PC-3 (cell line): Measurements from ENCODE around the gene COASY. TPM values are rescaled to one million over a fixed set of nuclear protein-coding genes. Genes with fewer than 3 reads are reported as not detected.

Source experiments
- ATAC-seq: fragments of 200-7000 bp; cut with Tn5 transposase; 2 replicates; pipeline ENCODE4 v1.9.1; 2020; ENCODE audit warnings: mild to moderate bottlenecking, moderate library complexity
- BruUV-seq: library from RNA; stranded (reverse); fragments of 400-500 nt; replicated peaks from 2 replicates; lab custom pipeline; 2021; lab: Mats Ljungman, UMichigan
- CTCF ChIA-PET: fragments of 300-600 bp; sonication (Branson Sonifier 250); formaldehyde crosslinking; loops from one replicate; lab custom pipeline; 2022; ENCODE audit warnings: antibody characterized with exemption; lab: Charles Lee
- POLR2A ChIA-PET: fragments of 300-600 bp; sonication (Branson Sonifier 250); formaldehyde crosslinking; loops from one replicate; lab custom pipeline; 2022; ENCODE audit warnings: antibody characterized with exemption; ENCODE audit not compliant: unreplicated experiment; lab: Charles Lee
- DNase-seq: peaks from one replicate; pipeline ENCODE4 v3.0.0-alpha.2; 2015
- H2AFZ ChIP-seq: fragments of 300-600 bp; sonication (generic); 2 replicates; pipeline ENCODE4 v1.6.0; 2016; ENCODE audit warnings: antibody characterized with exemption, low read length
- H3F3A ChIP-seq: fragments of 300-600 bp; sonication (generic); one replicate; pipeline ENCODE4 v1.6.0; 2017; ENCODE audit warnings: antibody characterized with exemption, low read length, control low read depth, mild to moderate bottlenecking; ENCODE audit not compliant: unreplicated experiment
- H3K27ac ChIP-seq: fragments of 300-600 bp; sonication (generic); 2 replicates; pipeline ENCODE4 v1.5.1; 2016; ENCODE audit warnings: mild to moderate bottlenecking, low read length
- H3K27me3 ChIP-seq: fragments of 300-600 bp; sonication (generic); 2 replicates; pipeline ENCODE4 v1.6.1; 2016; ENCODE audit warnings: low read length, mixed read lengths
- H3K36me3 ChIP-seq: fragments of 300-600 bp; sonication (generic); 2 replicates; pipeline ENCODE4 v1.6.1; 2016; ENCODE audit warnings: low read depth, mixed run types, low read length, mixed read lengths
- H3K4me1 ChIP-seq: fragments of 300-600 bp; sonication (generic); 2 replicates; pipeline ENCODE4 v1.5.1; 2016; ENCODE audit warnings: low read length; ENCODE audit not compliant: insufficient read depth
- H3K4me2 ChIP-seq: fragments of 300-600 bp; sonication (generic); 2 replicates; pipeline ENCODE4 v1.6.0; 2016; ENCODE audit warnings: low read length
- H3K4me3 ChIP-seq: fragments of 300-600 bp; sonication (generic); 2 replicates; pipeline ENCODE4 v1.5.1; 2016; ENCODE audit warnings: mild to moderate bottlenecking, low read length, mixed read lengths
- H3K79me2 ChIP-seq: fragments of 300-600 bp; sonication (generic); 2 replicates; pipeline ENCODE4 v1.6.1; 2017; ENCODE audit warnings: low read length, mixed read lengths
- H3K9ac ChIP-seq: fragments of 300-600 bp; sonication (generic); 2 replicates; pipeline ENCODE4 v1.6.0; 2016; ENCODE audit warnings: mild to moderate bottlenecking, low read length
- H3K9me2 ChIP-seq: fragments of 300-600 bp; sonication (generic); replicated peaks from 2 replicates; pipeline ENCODE4 v1.6.1; 2016; ENCODE audit warnings: mixed run types, low read length, mixed read lengths
- H3K9me3 ChIP-seq: fragments of 300-600 bp; sonication (generic); 2 replicates; pipeline ENCODE4 v1.6.1; 2016; ENCODE audit warnings: low read length, mixed read lengths
- H4K20me1 ChIP-seq: fragments of 300-600 bp; sonication (generic); 2 replicates; pipeline ENCODE4 v1.6.1; 2016; ENCODE audit warnings: low read length, mixed read lengths
- CTCF ChIP-seq: fragments of 300-600 bp; sonication (generic); conservative IDR thresholded peaks from 2 replicates; pipeline ENCODE4 v1.5.1; 2017; ENCODE audit warnings: antibody characterized with exemption, low read depth, mild to moderate bottlenecking, low read length
- EZH2 ChIP-seq: fragments of 300-600 bp; sonication (generic); IDR thresholded peaks from one replicate; pipeline ENCODE4 v1.6.1; 2017; ENCODE audit warnings: antibody characterized with exemption, mild to moderate bottlenecking, low read length; ENCODE audit not compliant: unreplicated experiment
- EZH2phosphoT487 ChIP-seq: fragments of 300-600 bp; sonication (generic); IDR thresholded peaks from 2 replicates; pipeline ENCODE4 v1.6.1; 2018; ENCODE audit warnings: mild to moderate bottlenecking, antibody characterized with exemption, low read length, borderline replicate concordance
- intact Hi-C: fragments of 100-400 bp; cut with micrococcal nuclease; formaldehyde crosslinking; loops from 2 replicates; pipeline ENCODE4 v1.9.0; 2023
- total RNA-seq: library from RNA; depleted of rRNA; stranded (reverse); fragments of >200 nt; gene quantifications from 2 replicates; pipeline ENCODE4 v1.2.3, GENCODE V29; 2014

Gene COASY
- total RNA-seq, 1 experiment from 2014 or later = 33.3 TPM

GRCh38 chr17:42553866-42554249 lies 8.1 kb upstream of the COASY start:
- no peaks in the 10 kb centered on the region for H3K9me3 ChIP-seq
- CTCF ChIA-PET = no interaction called here

GRCh38 chr17:42554250-42555121 lies 7.5 kb upstream of the COASY start:
- Histone ChIP-seq H3F3A (no peaks in the 10 kb centered on the region), H3K9me2 (no peaks in the 10 kb centered on the region), H3K4me2 (peak overlapping the region; percentile 97), H2AFZ (peak overlapping the region; percentile 91), H3K27ac (peak overlapping the region; percentile 3; the same call in 1 of the 2 replicates), H3K27me3 (no peaks in the 10 kb centered on the region), H3K79me2 (peaks cover 24% of the 10 kb centered on the region), H4K20me1 (no peaks in the 10 kb centered on the region), H3K36me3 (no peaks in the 10 kb centered on the region), H3K4me1 (0 out of 2 replicates have a peak, but pooled peaks cover 4% of the 10 kb centered on the region), H3K9ac (peak overlapping the region; percentile 86), H3K4me3 (peak overlapping the region; percentile 89), H3K9me3 (no peaks in the 10 kb centered on the region)
- CTCF ChIA-PET = no interaction called here
- POLR2A ChIA-PET = interaction anchor here (0.5 to 0.6 kb wide), 2 partner anchors 18 to 22 kb away, joined by 4 to 26 read pairs; partner anchors contain the start of gene NAGLU
- peak; percentile 63 for DNase-seq
- TF ChIP-seq EZH2phosphoT487 = no peak
- TF ChIP-seq CTCF = no peak
- TF ChIP-seq EZH2 = no peak
- intact Hi-C loops = no loop called here
- BruUV-seq = TSS peak; percentile 49
- ATAC-seq = peak; percentile 91

More at GRCh38 chr17:42553866-42554249, 8.1 kb upstream of the COASY start:
- Histone ChIP-seq H3K36me3 (no peaks in the 10 kb centered on the region), H3K9me2 (no peaks in the 10 kb centered on the region), H3F3A (no peaks in the 10 kb centered on the region), H3K9ac (peak overlapping the region; percentile 86), H2AFZ (peak overlapping the region; percentile 91), H3K4me3 (peak overlapping the region; percentile 89), H3K79me2 (peaks cover 24% of the 10 kb centered on the region), H3K27ac (no peak overlapping the region), H4K20me1 (no peaks in the 10 kb centered on the region), H3K27me3 (no peaks in the 10 kb centered on the region), H3K4me1 (peaks cover 4% of the 10 kb centered on the region; the same call in 1 of the 2 replicates), H3K4me2 (peak overlapping the region; percentile 97)
- no TSS peak for BruUV-seq
- ATAC-seq (peak; percentile 52), DNase-seq (peak; percentile 32)
- intact Hi-C loops = no loop called here
- TF ChIP-seq EZH2 (no peak), CTCF (no peak), EZH2phosphoT487 (no peak)
- POLR2A ChIA-PET = no interaction called here
